GM12878 (cell line): ENCODE results near the gene ASRGL1. TPM values are rescaled to one million over a fixed set of nuclear protein-coding genes. Genes with fewer than 3 reads are reported as not detected.

ENCODE experiments used
- ATF7 ChIP-seq: fragments of 450-650 bp; IDR thresholded peaks from 2 replicates; pipeline ENCODE4 v1.6.1; 2016; ENCODE audit warnings: low read depth, mild to moderate bottlenecking
- BACH1 ChIP-seq: fragments of 450-650 bp; IDR thresholded peaks from 2 replicates; pipeline ENCODE4 v1.6.1; 2017; ENCODE audit warnings: mild to moderate bottlenecking, borderline replicate concordance
- EP300 ChIP-seq, 2 experiments: fragments of 150-350 bp in 1 of 2; IDR thresholded peaks; 2 replicates each; pipeline ENCODE4 v1.6.1; 2011 to 2012; ENCODE audit warnings: low read depth in 2 of 2, low read length in 2 of 2, borderline replicate concordance in 1 of 2, improper control_type of control experiment in 1 of 2, inconsistent platforms in 1 of 2; ENCODE audit not compliant: control insufficient read depth in 1 of 2
- IKZF1 ChIP-seq: fragments of 450-650 bp; conservative IDR thresholded peaks from 2 replicates; pipeline ENCODE4 v1.6.1; 2017; ENCODE audit warnings: antibody characterized with exemption, mild to moderate bottlenecking
- IKZF2 ChIP-seq, 2 experiments: fragments of 450-650 bp; IDR thresholded peaks; 2 replicates each; pipeline ENCODE4 v1.6.1; 2017; ENCODE audit warnings: mild to moderate bottlenecking in 2 of 2, moderate library complexity in 2 of 2
- MTA2 ChIP-seq: fragments of 450-650 bp; IDR thresholded peaks from 2 replicates; pipeline ENCODE4 v1.6.1; 2016; ENCODE audit warnings: low read depth, mild to moderate bottlenecking, moderate library complexity
- RUNX3 ChIP-seq: IDR thresholded peaks from 2 replicates; pipeline ENCODE4 v1.6.1; 2012; ENCODE audit warnings: low read length, inconsistent platforms
- polyA plus RNA-seq, 11 experiments: library from polyadenylated mRNA; depleted of rRNA in 4 of 11; unstranded in 6 of 11; stranded (reverse) in 5 of 11; fragments of >200 nt; fragmentation: Nextera tagmentation in 4 of 11; fragmentation: Illumina TruSeq in 1 of 11; extraction: Ambion mirVana in 4 of 11; extraction: Trizol in 1 of 11; gene quantifications; 1 replicate in 1 of 11; 2 replicates in 10 of 11; pipeline versions ENCODE4 v1.2.1 to v1.2.3, GENCODE V29; 2011 to 2016; ENCODE audit warnings: inconsistent platforms in 2 of 11, missing spikeins in 2 of 11, low read depth in 1 of 11
- total RNA-seq, 4 experiments: library from RNA; depleted of rRNA in 3 of 4; stranded (reverse); fragments of >200 nt in 3 of 4; fragmentation: Illumina TruSeq in 1 of 4; extraction: Trizol in 1 of 4; gene quantifications; 2 replicates each; pipeline versions ENCODE4 v1.2.1 to v1.2.3, GENCODE V29; 2013 to 2021
- TF ChIP-seq, protein P1 (sequence below): fragments of 450-650 bp; IDR thresholded peaks from 2 replicates; pipeline ENCODE4 v1.6.1; 2017; ENCODE audit warnings: mild to moderate bottlenecking, low read depth, inconsistent platforms; ENCODE audit not compliant: poor library complexity, severe bottlenecking
- TF ChIP-seq, protein P2 (sequence below): IDR thresholded peaks from 2 replicates; pipeline ENCODE4 v1.6.1; 2012; ENCODE audit warnings: low read depth, low read length, improper control_type of control experiment
- TF ChIP-seq, protein P3 (sequence below): fragments of 450-650 bp; IDR thresholded peaks from 2 replicates; pipeline ENCODE4 v1.6.1; 2018; ENCODE audit warnings: mild to moderate bottlenecking, low read depth, moderate library complexity; ENCODE audit not compliant: partially characterized antibody
- TF ChIP-seq, protein P4 (sequence below): fragments of 450-650 bp; IDR thresholded peaks from 2 replicates; pipeline ENCODE4 v1.6.1; 2017; ENCODE audit warnings: low read depth, mild to moderate bottlenecking, moderate library complexity
- TF ChIP-seq, protein P5 (sequence below): fragments of 450-650 bp; IDR thresholded peaks from 2 replicates; pipeline ENCODE4 v1.6.1; 2017; ENCODE audit warnings: mild to moderate bottlenecking, moderate library complexity

The ASRGL1 gene
- total and polyA plus RNA-seq, 10 of the 15 experiments (the other 5 are each of a cell fraction or from before 2014, with no cell fraction given) = 0.97 to 24.5 (median 4.8) TPM

DNA sequence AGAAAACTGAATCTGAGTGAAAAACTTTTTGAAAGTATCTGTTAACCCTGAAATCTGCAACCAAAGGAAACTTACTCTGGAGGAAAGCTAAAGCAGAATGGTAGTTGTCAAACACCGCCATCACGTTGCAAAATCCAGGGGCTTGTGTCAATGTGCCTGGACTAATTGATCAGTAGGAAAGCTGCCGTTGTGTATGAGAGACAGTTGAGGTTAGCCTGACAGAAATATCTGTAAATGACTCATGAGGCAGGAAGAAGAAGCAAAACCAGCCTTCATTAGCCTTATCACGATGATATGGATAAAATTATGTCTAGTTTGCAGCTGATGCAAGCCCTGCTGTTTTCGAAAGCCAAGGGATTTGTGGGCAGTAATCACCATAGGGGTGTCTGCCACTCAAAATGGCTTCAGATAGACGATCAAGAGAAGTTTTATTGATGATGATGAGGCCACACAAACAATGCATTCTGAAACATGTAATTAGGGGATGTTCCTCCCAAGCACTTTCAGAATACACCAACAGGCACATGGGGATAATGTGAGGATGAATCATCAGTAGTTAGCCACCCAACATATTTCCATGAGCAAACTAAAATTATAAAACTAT lies 90.5 kb downstream of the ASRGL1 start (continued):
- TF ChIP-seq, protein P1, sequence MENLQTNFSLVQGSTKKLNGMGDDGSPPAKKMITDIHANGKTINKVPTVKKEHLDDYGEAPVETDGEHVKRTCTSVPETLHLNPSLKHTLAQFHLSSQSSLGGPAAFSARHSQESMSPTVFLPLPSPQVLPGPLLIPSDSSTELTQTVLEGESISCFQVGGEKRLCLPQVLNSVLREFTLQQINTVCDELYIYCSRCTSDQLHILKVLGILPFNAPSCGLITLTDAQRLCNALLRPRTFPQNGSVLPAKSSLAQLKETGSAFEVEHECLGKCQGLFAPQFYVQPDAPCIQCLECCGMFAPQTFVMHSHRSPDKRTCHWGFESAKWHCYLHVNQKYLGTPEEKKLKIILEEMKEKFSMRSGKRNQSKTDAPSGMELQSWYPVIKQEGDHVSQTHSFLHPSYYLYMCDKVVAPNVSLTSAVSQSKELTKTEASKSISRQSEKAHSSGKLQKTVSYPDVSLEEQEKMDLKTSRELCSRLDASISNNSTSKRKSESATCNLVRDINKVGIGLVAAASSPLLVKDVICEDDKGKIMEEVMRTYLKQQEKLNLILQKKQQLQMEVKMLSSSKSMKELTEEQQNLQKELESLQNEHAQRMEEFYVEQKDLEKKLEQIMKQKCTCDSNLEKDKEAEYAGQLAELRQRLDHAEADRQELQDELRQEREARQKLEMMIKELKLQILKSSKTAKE = peak; percentile 69
- TF ChIP-seq RUNX3 (peak; percentile 47), ATF7 (peak; percentile 77; the same call in 1 of the 2 replicates), IKZF1 (peak; percentile 77), BACH1 (peak; percentile 42; the same call in 1 of the 2 replicates), MTA2 (peak; percentile 94), EP300 (IDR thresholded peaks at IDR 0.05; ENCODE audit: borderline replicate concordance in 1 of 2, control insufficient read depth in 1 of 2, low read depth in 2 of 2, low read length in 2 of 2) (peak; percentile 22 to 26; a peak in 2 of 4 replicates), IKZF2 (IDR thresholded peaks at IDR 0.05) (peak; percentile 81 to 83; a peak in 3 of 4 replicates)
- TF ChIP-seq, protein P2, sequence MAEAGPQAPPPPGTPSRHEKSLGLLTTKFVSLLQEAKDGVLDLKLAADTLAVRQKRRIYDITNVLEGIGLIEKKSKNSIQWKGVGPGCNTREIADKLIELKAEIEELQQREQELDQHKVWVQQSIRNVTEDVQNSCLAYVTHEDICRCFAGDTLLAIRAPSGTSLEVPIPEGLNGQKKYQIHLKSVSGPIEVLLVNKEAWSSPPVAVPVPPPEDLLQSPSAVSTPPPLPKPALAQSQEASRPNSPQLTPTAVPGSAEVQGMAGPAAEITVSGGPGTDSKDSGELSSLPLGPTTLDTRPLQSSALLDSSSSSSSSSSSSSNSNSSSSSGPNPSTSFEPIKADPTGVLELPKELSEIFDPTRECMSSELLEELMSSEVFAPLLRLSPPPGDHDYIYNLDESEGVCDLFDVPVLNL = no peak
- TF ChIP-seq, protein P3, sequence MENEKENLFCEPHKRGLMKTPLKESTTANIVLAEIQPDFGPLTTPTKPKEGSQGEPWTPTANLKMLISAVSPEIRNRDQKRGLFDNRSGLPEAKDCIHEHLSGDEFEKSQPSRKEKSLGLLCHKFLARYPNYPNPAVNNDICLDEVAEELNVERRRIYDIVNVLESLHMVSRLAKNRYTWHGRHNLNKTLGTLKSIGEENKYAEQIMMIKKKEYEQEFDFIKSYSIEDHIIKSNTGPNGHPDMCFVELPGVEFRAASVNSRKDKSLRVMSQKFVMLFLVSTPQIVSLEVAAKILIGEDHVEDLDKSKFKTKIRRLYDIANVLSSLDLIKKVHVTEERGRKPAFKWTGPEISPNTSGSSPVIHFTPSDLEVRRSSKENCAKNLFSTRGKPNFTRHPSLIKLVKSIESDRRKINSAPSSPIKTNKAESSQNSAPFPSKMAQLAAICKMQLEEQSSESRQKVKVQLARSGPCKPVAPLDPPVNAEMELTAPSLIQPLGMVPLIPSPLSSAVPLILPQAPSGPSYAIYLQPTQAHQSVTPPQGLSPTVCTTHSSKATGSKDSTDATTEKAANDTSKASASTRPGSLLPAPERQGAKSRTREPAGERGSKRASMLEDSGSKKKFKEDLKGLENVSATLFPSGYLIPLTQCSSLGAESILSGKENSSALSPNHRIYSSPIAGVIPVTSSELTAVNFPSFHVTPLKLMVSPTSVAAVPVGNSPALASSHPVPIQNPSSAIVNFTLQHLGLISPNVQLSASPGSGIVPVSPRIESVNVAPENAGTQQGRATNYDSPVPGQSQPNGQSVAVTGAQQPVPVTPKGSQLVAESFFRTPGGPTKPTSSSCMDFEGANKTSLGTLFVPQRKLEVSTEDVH = no peak
- TF ChIP-seq, protein P4, sequence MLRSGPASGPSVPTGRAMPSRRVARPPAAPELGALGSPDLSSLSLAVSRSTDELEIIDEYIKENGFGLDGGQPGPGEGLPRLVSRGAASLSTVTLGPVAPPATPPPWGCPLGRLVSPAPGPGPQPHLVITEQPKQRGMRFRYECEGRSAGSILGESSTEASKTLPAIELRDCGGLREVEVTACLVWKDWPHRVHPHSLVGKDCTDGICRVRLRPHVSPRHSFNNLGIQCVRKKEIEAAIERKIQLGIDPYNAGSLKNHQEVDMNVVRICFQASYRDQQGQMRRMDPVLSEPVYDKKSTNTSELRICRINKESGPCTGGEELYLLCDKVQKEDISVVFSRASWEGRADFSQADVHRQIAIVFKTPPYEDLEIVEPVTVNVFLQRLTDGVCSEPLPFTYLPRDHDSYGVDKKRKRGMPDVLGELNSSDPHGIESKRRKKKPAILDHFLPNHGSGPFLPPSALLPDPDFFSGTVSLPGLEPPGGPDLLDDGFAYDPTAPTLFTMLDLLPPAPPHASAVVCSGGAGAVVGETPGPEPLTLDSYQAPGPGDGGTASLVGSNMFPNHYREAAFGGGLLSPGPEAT = peak; percentile 82; the same call in 1 of the 2 replicates
- TF ChIP-seq, protein P5, sequence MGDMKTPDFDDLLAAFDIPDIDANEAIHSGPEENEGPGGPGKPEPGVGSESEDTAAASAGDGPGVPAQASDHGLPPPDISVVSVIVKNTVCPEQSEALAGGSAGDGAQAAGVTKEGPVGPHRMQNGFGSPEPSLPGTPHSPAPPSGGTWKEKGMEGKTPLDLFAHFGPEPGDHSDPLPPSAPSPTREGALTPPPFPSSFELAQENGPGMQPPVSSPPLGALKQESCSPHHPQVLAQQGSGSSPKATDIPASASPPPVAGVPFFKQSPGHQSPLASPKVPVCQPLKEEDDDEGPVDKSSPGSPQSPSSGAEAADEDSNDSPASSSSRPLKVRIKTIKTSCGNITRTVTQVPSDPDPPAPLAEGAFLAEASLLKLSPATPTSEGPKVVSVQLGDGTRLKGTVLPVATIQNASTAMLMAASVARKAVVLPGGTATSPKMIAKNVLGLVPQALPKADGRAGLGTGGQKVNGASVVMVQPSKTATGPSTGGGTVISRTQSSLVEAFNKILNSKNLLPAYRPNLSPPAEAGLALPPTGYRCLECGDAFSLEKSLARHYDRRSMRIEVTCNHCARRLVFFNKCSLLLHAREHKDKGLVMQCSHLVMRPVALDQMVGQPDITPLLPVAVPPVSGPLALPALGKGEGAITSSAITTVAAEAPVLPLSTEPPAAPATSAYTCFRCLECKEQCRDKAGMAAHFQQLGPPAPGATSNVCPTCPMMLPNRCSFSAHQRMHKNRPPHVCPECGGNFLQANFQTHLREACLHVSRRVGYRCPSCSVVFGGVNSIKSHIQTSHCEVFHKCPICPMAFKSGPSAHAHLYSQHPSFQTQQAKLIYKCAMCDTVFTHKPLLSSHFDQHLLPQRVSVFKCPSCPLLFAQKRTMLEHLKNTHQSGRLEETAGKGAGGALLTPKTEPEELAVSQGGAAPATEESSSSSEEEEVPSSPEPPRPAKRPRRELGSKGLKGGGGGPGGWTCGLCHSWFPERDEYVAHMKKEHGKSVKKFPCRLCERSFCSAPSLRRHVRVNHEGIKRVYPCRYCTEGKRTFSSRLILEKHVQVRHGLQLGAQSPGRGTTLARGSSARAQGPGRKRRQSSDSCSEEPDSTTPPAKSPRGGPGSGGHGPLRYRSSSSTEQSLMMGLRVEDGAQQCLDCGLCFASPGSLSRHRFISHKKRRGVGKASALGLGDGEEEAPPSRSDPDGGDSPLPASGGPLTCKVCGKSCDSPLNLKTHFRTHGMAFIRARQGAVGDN = peak; percentile 42; the same call in 1 of the 2 replicates
- TF ChIP-seq, all 136 proteins: peak for 19
